NCI-H2227 (cell line): Measurements from ENCODE around the gene OMA1.
"Not testable (repeated sequence)": the region's sequence is repeated elsewhere in the genome, so short reads cannot be mapped to it uniquely, and the experiment has no call there.

Source experiments
- DNase-seq: peaks from one replicate; lab custom pipeline; 2025; ENCODE audit not compliant: unreplicated experiment; lab: John Stamatoyannopoulos, UW

Gene OMA1

GRCh38 chr1:58573705-58574591 lies 27.4 kb upstream of the OMA1 start:
- DNase-seq, result no peak

GRCh38 chr1:58573138-58573537 lies 26.6 kb upstream of the OMA1 start:
- DNase-seq, result no peak

- DNase-seq, result no peak
These were observed 26.2 kb upstream of the OMA1 start for GRCh38 chr1:58572690-58573089.

- DNase-seq, result no peak
These were observed 25.1 kb upstream of the OMA1 start for GRCh38 chr1:58571616-58572015.

GRCh38 chr1:58570817-58571216 lies 24.3 kb upstream of the OMA1 start:
- DNase-seq, result no peak

- no peak for DNase-seq
These were observed 23.6 kb upstream of the OMA1 start for GRCh38 chr1:58570094-58570493.

- DNase-seq, result no peak
These were observed 22.4 kb upstream of the OMA1 start for GRCh38 chr1:58568911-58569310.

GRCh38 chr1:58568271-58568860 lies 21.8 kb upstream of the OMA1 start:
- DNase-seq, result no peak

GRCh38 chr1:58566339-58566738 lies 19.8 kb upstream of the OMA1 start:
- no peak for DNase-seq

GRCh38 chr1:58563715-58564114 lies 17.2 kb upstream of the OMA1 start:
- DNase-seq, result not testable (repeated sequence)

- no peak for DNase-seq
These were observed 15.1 kb upstream of the OMA1 start for GRCh38 chr1:58561633-58562032.

GRCh38 chr1:58555393-58555792 lies 8.9 kb upstream of the OMA1 start:
- no peak for DNase-seq

GRCh38 chr1:58551186-58552140 lies 4.9 kb upstream of the OMA1 start:
- DNase-seq, result no peak

GRCh38 chr1:58549291-58549690 lies 2.8 kb upstream of the OMA1 start:
- not testable (repeated sequence) for DNase-seq

GRCh38 chr1:58548371-58548770 lies 1.8 kb upstream of the OMA1 start:
- no peak for DNase-seq

- DNase-seq, result peak; percentile 59
These were observed 671 bp downstream of the OMA1 start for GRCh38 chr1:58545591-58546519.

- no peak for DNase-seq
These were observed 3.3 kb downstream of the OMA1 start for GRCh38 chr1:58543260-58543659.

- DNase-seq, result no peak
These were observed 7.0 kb downstream of the OMA1 start for GRCh38 chr1:58539553-58539952.

GRCh38 chr1:58538821-58539220 lies 7.7 kb downstream of the OMA1 start:
- no peak for DNase-seq

GRCh38 chr1:58531842-58532241 lies 14.7 kb downstream of the OMA1 start:
- not testable (repeated sequence) for DNase-seq
